Activated CD8-positive, alpha-beta T cell treated with anti-CD3 and anti-CD28 coated beads for 36 hours (primary cell): ENCODE measurements around the gene GLYAT. TPM values are rescaled to one million over a fixed set of nuclear protein-coding genes. Genes with fewer than 3 reads are reported as not detected.

Source experiments
- ATAC-seq: fragments of 200-7000 bp; cut with Tn5 transposase; one replicate; pipeline ENCODE4 v1.10.0; 2021; ENCODE audit warnings: mild to moderate bottlenecking, moderate library complexity
- CTCF ChIA-PET: fragments of 350-600 bp; sonication (Branson Sonifier 250); formaldehyde crosslinking; loops from one replicate; lab custom pipeline; 2021; ENCODE audit warnings: antibody characterized with exemption; lab: Charles Lee
- POLR2A ChIA-PET: fragments of 350-600 bp; sonication (Branson Sonifier 250); formaldehyde crosslinking; loops from one replicate; lab custom pipeline; 2021; ENCODE audit warnings: antibody characterized with exemption; lab: Charles Lee
- DNase-seq: peaks from one replicate; pipeline ENCODE4 v3.0.0-alpha.2; 2020
- H3K27ac Mint-ChIP-seq: one replicate; pipeline ENCODE4 v1.8.0; 2021; ENCODE audit warnings: mild to moderate bottlenecking, mixed read lengths
- H3K27me3 Mint-ChIP-seq: one replicate; pipeline ENCODE4 v1.8.0; 2021; ENCODE audit warnings: mixed read lengths
- H3K36me3 Mint-ChIP-seq: one replicate; pipeline ENCODE4 v1.8.0; 2021; ENCODE audit warnings: low read depth, mixed read lengths
- H3K4me1 Mint-ChIP-seq: one replicate; pipeline ENCODE4 v1.8.0; 2021; ENCODE audit warnings: low read depth, mixed read lengths
- H3K4me3 Mint-ChIP-seq: one replicate; pipeline ENCODE4 v1.8.0; 2021; ENCODE audit warnings: mild to moderate bottlenecking, moderate library complexity, mixed read lengths
- H3K9me3 Mint-ChIP-seq: one replicate; pipeline ENCODE4 v1.8.0; 2021; ENCODE audit warnings: mixed read lengths
- CTCF ChIP-seq: fragments of 200-600 bp; IDR thresholded peaks from one replicate; pipeline ENCODE4 v1.8.0; 2022; ENCODE audit warnings: antibody characterized with exemption, mild to moderate bottlenecking
- intact Hi-C: fragments of 100-400 bp; cut with micrococcal nuclease; formaldehyde crosslinking; loops from one replicate; pipeline ENCODE4 v1.10.0; 2022
- total RNA-seq, 2 experiments: library from RNA; stranded (reverse); gene quantifications; one replicate each; pipeline ENCODE4 v1.2.3, GENCODE V29; 2021

The GLYAT gene
- total RNA-seq, 2 experiments from 2014 or later = not detected

GRCh38 chr11:58771458-58771855 lies 39.7 kb upstream of the GLYAT start:
- TF ChIP-seq CTCF = no peak
- H3K4me3 Mint-ChIP-seq = no peak overlapping the region
- no peaks in the 10 kb centered on the region for H3K36me3 Mint-ChIP-seq
- H3K9me3 Mint-ChIP-seq = no peaks in the 10 kb centered on the region
- peaks cover 5% of the 10 kb centered on the region for H3K4me1 Mint-ChIP-seq
- H3K27me3 Mint-ChIP-seq = peaks cover 7% of the 10 kb centered on the region
- intact Hi-C loops = no loop called here
- no peak for ATAC-seq
- ChIA-PET POLR2A (no interaction called here), CTCF (interaction anchor here (2.2 kb wide), 1 partner anchor 17 kb away, joined by 8 read pairs; no protein-coding TSS in a partner anchor)
- no peak for DNase-seq
- H3K27ac Mint-ChIP-seq = no peak overlapping the region

GRCh38 chr11:58770627-58771457 lies 39.1 kb upstream of the GLYAT start:
- Mint-ChIP-seq H3K27ac (no peak overlapping the region), H3K27me3 (peaks cover 9% of the 10 kb centered on the region), H3K4me1 (peaks cover 5% of the 10 kb centered on the region), H3K9me3 (no peaks in the 10 kb centered on the region), H3K4me3 (no peak overlapping the region), H3K36me3 (no peaks in the 10 kb centered on the region)
- POLR2A ChIA-PET = no interaction called here
- intact Hi-C loops = no loop called here
- CTCF ChIA-PET = interaction anchor here (2.2 kb wide), 1 partner anchor 18 kb away, joined by 8 read pairs; no protein-coding TSS in a partner anchor
- DNase-seq = no peak
- no peak for TF ChIP-seq CTCF
- no peak for ATAC-seq

- DNase-seq (no peak), ATAC-seq (no peak)
- H3K4me1 Mint-ChIP-seq = peaks cover 5% of the 10 kb centered on the region
- no peaks in the 10 kb centered on the region for H3K36me3 Mint-ChIP-seq
- ChIA-PET CTCF (no interaction called here), POLR2A (no interaction called here)
- no peak overlapping the region for H3K4me3 Mint-ChIP-seq
- TF ChIP-seq CTCF = no peak
- peaks cover 9% of the 10 kb centered on the region for H3K27me3 Mint-ChIP-seq
- H3K27ac Mint-ChIP-seq = no peak overlapping the region
- intact Hi-C loops = no loop called here
- H3K9me3 Mint-ChIP-seq = no peaks in the 10 kb centered on the region
Measured at GRCh38 chr11:58770166-58770565, 38.4 kb upstream of the GLYAT start.

- no peak overlapping the region for H3K27ac Mint-ChIP-seq
- DNase-seq (no peak), ATAC-seq (no peak)
- no peak overlapping the region for H3K4me3 Mint-ChIP-seq
- ChIA-PET CTCF (no interaction called here), POLR2A (no interaction called here)
- H3K9me3 Mint-ChIP-seq = no peaks in the 10 kb centered on the region
- H3K4me1 Mint-ChIP-seq = peaks cover 5% of the 10 kb centered on the region
- intact Hi-C loops = no loop called here
- peaks cover 11% of the 10 kb centered on the region for H3K27me3 Mint-ChIP-seq
- no peaks in the 10 kb centered on the region for H3K36me3 Mint-ChIP-seq
- no peak for TF ChIP-seq CTCF
Measured at GRCh38 chr11:58769308-58769707, 37.6 kb upstream of the GLYAT start.

GRCh38 chr11:58768137-58768536 lies 36.4 kb upstream of the GLYAT start:
- peaks cover 11% of the 10 kb centered on the region for H3K27me3 Mint-ChIP-seq
- H3K9me3 Mint-ChIP-seq = no peaks in the 10 kb centered on the region
- ATAC-seq = no peak
- H3K27ac Mint-ChIP-seq = no peak overlapping the region
- no peak overlapping the region for H3K4me3 Mint-ChIP-seq
- no peak for TF ChIP-seq CTCF
- intact Hi-C loops = no loop called here
- no peak for DNase-seq
- POLR2A ChIA-PET = interaction anchor here (1.2 kb wide), 1 partner anchor 16 kb away, joined by 3 read pairs; no protein-coding TSS in a partner anchor
- peaks cover 5% of the 10 kb centered on the region for H3K4me1 Mint-ChIP-seq
- no peaks in the 10 kb centered on the region for H3K36me3 Mint-ChIP-seq
- CTCF ChIA-PET = no interaction called here
